HG03139 (cell line): Measurements from ENCODE around the gene KSR1.

Experiments
- ATAC-seq: cut with Tn5 transposase; IDR thresholded peaks from one replicate; pipeline ENCODE4 v1.9.1; 2021; ENCODE audit not compliant: unreplicated experiment

Gene KSR1

GRCh38 chr17:27471321-27472269 is 15.3 kb downstream of the KSR1 start:
- peak; percentile 63 for ATAC-seq

GRCh38 chr17:27473190-27473747 is 17.0 kb downstream of the KSR1 start:
- ATAC-seq: no peak

GRCh38 chr17:27473748-27474609 is 17.7 kb downstream of the KSR1 start:
- ATAC-seq: peak; percentile 33

GRCh38 chr17:27475070-27475673 is 18.9 kb downstream of the KSR1 start:
- no peak for ATAC-seq

- ATAC-seq: no peak
Measured at GRCh38 chr17:27475981-27476895, 20.0 kb downstream of the KSR1 start.

- ATAC-seq: peak; percentile 35
Measured at GRCh38 chr17:27477050-27477888, 21.0 kb downstream of the KSR1 start.

- ATAC-seq: no peak
Measured at GRCh38 chr17:27477971-27478684, 21.9 kb downstream of the KSR1 start.

- no peak for ATAC-seq
Measured at GRCh38 chr17:27478901-27479538, 22.8 kb downstream of the KSR1 start.

GRCh38 chr17:27479838-27480237 is 23.6 kb downstream of the KSR1 start:
- ATAC-seq: no peak

- no peak for ATAC-seq
Measured at GRCh38 chr17:27480699-27481098, 24.5 kb downstream of the KSR1 start.

- peak; percentile 40 for ATAC-seq
Measured at GRCh38 chr17:27481327-27481726, 25.1 kb downstream of the KSR1 start.

GRCh38 chr17:27485125-27485524 is 28.9 kb downstream of the KSR1 start:
- no peak for ATAC-seq

- no peak for ATAC-seq
Measured at GRCh38 chr17:27485716-27486495, 29.7 kb downstream of the KSR1 start.

- ATAC-seq: no peak
Measured at GRCh38 chr17:27486741-27487140, 30.5 kb downstream of the KSR1 start.

GRCh38 chr17:27488231-27488630 is 32.0 kb downstream of the KSR1 start:
- ATAC-seq: no peak

- ATAC-seq: no peak
Measured at GRCh38 chr17:27489045-27489715, 32.9 kb downstream of the KSR1 start.

- no peak for ATAC-seq
Measured at GRCh38 chr17:27490391-27490790, 34.1 kb downstream of the KSR1 start.
